ENCODE measurements around the gene JMJD6. TPM values are rescaled to one million over a fixed set of nuclear protein-coding genes. Genes with fewer than 3 reads are reported as not detected.

The JMJD6 gene
- total and polyA plus RNA-seq, 9 of the 15 experiments (the other 6 are each of a cell fraction or from before 2014, with no cell fraction given), result 2.5 to 52.3 (median 36.3) TPM

- Histone ChIP-seq H3K27ac (ENCODE audit: extremely low read depth, low read depth, low read length) (no peak overlapping the region), H3K27me3 (ENCODE audit: control insufficient read depth in 2 of 2, insufficient read depth in 2 of 2, low read length in 2 of 2) (no peaks in the 10 kb centered on the region), H3K4me2 (ENCODE audit: insufficient read depth, low read length) (no peak overlapping the region), H3K4me1 (replicated peaks in 1 of 2; ENCODE audit: control insufficient read depth in 2 of 2, insufficient read depth in 2 of 2, low read length in 2 of 2) (peaks cover 8 to 24% of the 10 kb centered on the region in 2 experiments; a peak in 3 of 5 replicates), H3K4me3 (no peak overlapping the region), H2AFZ (ENCODE audit: low read depth, low read length) (no peak overlapping the region), H3K9me3 (replicated peaks; ENCODE audit: control insufficient read depth, insufficient read depth, low read depth, low read length) (no peaks in the 10 kb centered on the region), H3K79me2 (ENCODE audit: control insufficient read depth, insufficient read depth, low read length) (no peaks in the 10 kb centered on the region), H3K9me1 (ENCODE audit: control insufficient read depth, insufficient read depth, low read length) (no peaks in the 10 kb centered on the region), H3K36me3 (ENCODE audit: control insufficient read depth, insufficient read depth, low read length) (no peaks in the 10 kb centered on the region), H4K20me1 (replicated peaks; ENCODE audit: control insufficient read depth, insufficient read depth, low read length) (no peaks in the 10 kb centered on the region), H3K9ac (ENCODE audit: insufficient read depth in 1 of 2, low read depth in 2 of 2, low read length in 2 of 2) (no peak overlapping the region)
- intact Hi-C loops (cut with micrococcal nuclease) (no loop called here), in situ Hi-C loops (cut with MboI) (no loop called here)
- no TSS peak for BruUV-seq (replicated peaks)
- DNase-seq (ENCODE audit: extremely low read depth in 1 of 4, low spot score in 3 of 4), result peak in 1 of 4 experiments; percentile 4
- no peak for FAIRE-seq
- 55% methylated on average over 13 of the region's 13 CpGs for WGBS (ENCODE audit: insufficient coverage, low coverage, missing lambda C conversion rate)
- peak; percentile 67; the same call in 1 of the 2 replicates for TF ChIP-seq ZNF121 (CRISPR knock-in tag; conservative IDR thresholded peaks at IDR 0.05)
- no peak for TF ChIP-seq NCOA2 (IDR thresholded peaks at IDR 0.05; ENCODE audit: partially characterized antibody in 2 of 2)
- ATAC-seq, result no peak
- POLR2A ChIA-PET, result interaction anchor here (0.6 to 2.3 kb wide), 4 partner anchors 9 to 144 kb away, joined by 3 to 6 read pairs (median 3); no protein-coding TSS in a partner anchor
- CTCF ChIA-PET (ENCODE audit: low intra/inter-chr PET ratio), result no interaction called here
Observed at GRCh38 chr17:76690596-76691280, 35.7 kb downstream of the JMJD6 start.

- CTCF ChIA-PET (ENCODE audit: low intra/inter-chr PET ratio), result interaction anchor here (0.7 kb wide), 1 partner anchor 151 kb away, joined by 3 read pairs; no protein-coding TSS in a partner anchor
- in situ Hi-C loops (cut with MboI), result no loop called here
- no peak for TF ChIP-seq ZNF277 (CRISPR knock-in tag; IDR thresholded peaks at IDR 0.05; ENCODE audit: borderline replicate concordance)
- TF ChIP-seq DPF2 (IDR thresholded peaks at IDR 0.05), result peak; percentile 72
- TF ChIP-seq ZNF143 (CRISPR knock-in tag; IDR thresholded peaks at IDR 0.05), result no peak
- TF ChIP-seq TFAM (CRISPR knock-in tag; conservative IDR thresholded peaks at IDR 0.05), result no peak
- TF ChIP-seq ZNF512 (tag; IDR thresholded peaks at IDR 0.05), result no peak
- peak; percentile 96 for TF ChIP-seq CEBPB (tag; IDR thresholded peaks at IDR 0.05)
- peak in 1 of 2 experiments; percentile 12; a peak in 1 of 4 replicates for TF ChIP-seq RCOR1 (IDR thresholded peaks at IDR 0.05; ENCODE audit: borderline replicate concordance in 1 of 2, low read depth in 2 of 2, low read length in 2 of 2)
Observed at GRCh38 chr17:76689859-76690258, 36.5 kb downstream of the JMJD6 start.

More at GRCh38 chr17:76689859-76690258, 36.5 kb downstream of the JMJD6 start:
- 18% methylated on average over 9 of the region's 11 CpGs for WGBS (ENCODE audit: insufficient coverage, low coverage, missing lambda C conversion rate)
- FAIRE-seq (no peak), ATAC-seq (peak; percentile 44; the same call in 2 of the 3 replicates), DNase-seq (ENCODE audit: extremely low read depth in 1 of 4, low spot score in 3 of 4) (peak in 1 of 4 experiments; percentile 5)
- Histone ChIP-seq H3K27me3 (ENCODE audit: control insufficient read depth in 2 of 2, insufficient read depth in 2 of 2, low read length in 2 of 2) (no peaks in the 10 kb centered on the region), H4K20me1 (replicated peaks; ENCODE audit: control insufficient read depth, insufficient read depth, low read length) (no peaks in the 10 kb centered on the region), H3K4me1 (replicated peaks in 1 of 2; ENCODE audit: control insufficient read depth in 2 of 2, insufficient read depth in 2 of 2, low read length in 2 of 2) (peaks cover 8 to 31% of the 10 kb centered on the region in 2 experiments; a peak in 3 of 5 replicates), H3K4me3 (no peak overlapping the region), H3K9ac (ENCODE audit: insufficient read depth in 1 of 2, low read depth in 2 of 2, low read length in 2 of 2) (0 out of 4 replicates have a peak overlapping the region, but pooled peaks of 1 of the 2 experiments have one; percentile 31), H2AFZ (ENCODE audit: low read depth, low read length) (0 out of 2 replicates have a peak overlapping the region, but pooled peaks have one; percentile 58), H3K27ac (ENCODE audit: extremely low read depth, low read depth, low read length) (no peak overlapping the region), H3K9me3 (replicated peaks; ENCODE audit: control insufficient read depth, insufficient read depth, low read depth, low read length) (no peaks in the 10 kb centered on the region), H3K79me2 (ENCODE audit: control insufficient read depth, insufficient read depth, low read length) (no peaks in the 10 kb centered on the region), H3K4me2 (ENCODE audit: insufficient read depth, low read length) (no peak overlapping the region; the same call in 1 of the 2 replicates), H3K36me3 (ENCODE audit: control insufficient read depth, insufficient read depth, low read length) (no peaks in the 10 kb centered on the region), H3K9me1 (ENCODE audit: control insufficient read depth, insufficient read depth, low read length) (no peaks in the 10 kb centered on the region)
- BruUV-seq (replicated peaks), result no TSS peak
- POLR2A ChIA-PET, result interaction anchor here (2.3 kb wide), 1 partner anchor 19 kb away, joined by 6 read pairs; no protein-coding TSS in a partner anchor
- intact Hi-C loops (cut with micrococcal nuclease), result no loop called here
